ENCODE data around the gene PAGE2.
"Not testable (repeated sequence)": the region's sequence is repeated elsewhere in the genome, so short reads cannot be mapped to it uniquely, and the experiment has no call there.

The PAGE2 gene, protein sequence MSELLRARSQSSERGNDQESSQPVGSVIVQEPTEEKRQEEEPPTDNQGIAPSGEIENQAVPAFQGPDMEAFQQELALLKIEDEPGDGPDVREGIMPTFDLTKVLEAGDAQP
- total RNA-seq = 0 reads per million in 3 donors

DNA sequence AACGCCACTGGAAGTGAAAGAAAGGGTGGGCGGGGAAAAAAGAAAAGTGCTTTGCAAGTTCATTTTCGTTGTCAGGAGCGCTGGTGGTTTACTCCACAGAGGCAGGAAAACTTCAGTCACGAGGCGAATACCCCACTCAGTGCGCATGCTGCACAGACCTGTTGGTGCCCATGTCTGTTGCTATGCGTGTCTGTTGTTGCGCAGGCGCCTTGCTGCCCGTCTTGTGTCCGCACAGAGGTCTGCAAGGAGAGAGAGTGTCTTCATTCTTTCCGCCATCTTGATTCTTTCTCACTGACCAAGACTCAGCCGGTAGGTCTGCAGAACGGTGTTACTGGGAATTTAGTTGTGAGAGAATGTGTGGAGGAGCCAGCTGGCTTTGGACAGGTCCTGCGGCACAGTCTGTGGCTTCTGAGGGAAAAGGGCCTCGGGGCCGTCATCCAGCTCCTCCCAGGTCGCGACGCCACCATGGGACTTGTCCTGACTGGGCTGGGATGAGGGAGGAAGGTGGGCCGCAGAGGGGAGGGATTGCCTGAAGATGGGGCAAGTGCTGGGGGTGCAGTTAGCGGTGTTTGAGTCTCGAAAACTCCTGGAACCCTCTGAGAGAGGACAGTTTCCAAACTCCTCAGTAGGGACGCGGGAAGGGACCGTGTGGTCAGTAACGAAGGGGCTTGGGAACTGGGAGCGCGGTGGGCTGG, at the start of gene PAGE2:
PAGE2 (plus strand) TSS at position 224 of the 695 bp plus-strand sequence. CDS start 1,003 bp downstream, outside the sequence.
- Histone ChIP-seq H3K4me3 (ENCODE audit: insufficient read depth, low read depth, low read length, poor library complexity, severe bottlenecking) (no peak within 1 kb of the TSS), H3K27me3 (replicated peaks; ENCODE audit: control insufficient read depth, insufficient read depth, low read length, poor library complexity, severe bottlenecking) (no peaks in the 10 kb centered on the region), H3K4me1 (ENCODE audit: control insufficient read depth, insufficient read depth, low read length, poor library complexity, severe bottlenecking) (no peaks in the 10 kb centered on the region), H3K36me3 (ENCODE audit: control insufficient read depth, insufficient read depth, low read length) (no peaks in the 10 kb centered on the region), H3K27ac (ENCODE audit: insufficient read depth, low read length, poor library complexity, severe bottlenecking) (no peak within 1 kb of the TSS), H3K9me3 (ENCODE audit: control insufficient read depth, low read length) (no peaks in the 10 kb centered on the region)
- DNase-seq = no peak

DNA sequence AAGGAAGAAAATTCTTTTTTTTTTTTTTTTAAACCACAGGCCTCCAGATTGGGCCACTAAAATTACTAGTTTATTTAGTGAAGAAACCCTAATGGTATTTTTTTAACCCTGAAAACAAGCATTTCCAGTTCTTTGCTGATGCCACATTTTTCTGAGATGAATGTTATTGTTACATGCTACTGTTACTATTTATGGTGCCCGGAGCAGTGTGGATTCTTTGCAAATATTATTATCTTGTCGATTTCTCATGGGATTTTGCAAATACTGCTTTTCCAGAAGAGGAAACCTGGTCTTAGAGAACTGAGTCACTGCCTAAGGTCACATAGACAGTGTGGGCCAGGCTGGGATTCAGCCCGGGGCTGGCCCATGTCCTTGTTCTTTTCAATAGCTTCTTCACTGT, 49.3 kb upstream of the PAGE2 start:
- Histone ChIP-seq H3K36me3 (ENCODE audit: control insufficient read depth, insufficient read depth, low read length) (no peaks in the 10 kb centered on the region), H3K4me1 (ENCODE audit: control insufficient read depth, insufficient read depth, low read length, poor library complexity, severe bottlenecking) (no peaks in the 10 kb centered on the region), H3K4me3 (ENCODE audit: insufficient read depth, low read depth, low read length, poor library complexity, severe bottlenecking) (no peak overlapping the region), H3K27ac (ENCODE audit: insufficient read depth, low read length, poor library complexity, severe bottlenecking) (no peak overlapping the region), H3K9me3 (ENCODE audit: control insufficient read depth, low read length) (no peaks in the 10 kb centered on the region), H3K27me3 (replicated peaks; ENCODE audit: control insufficient read depth, insufficient read depth, low read length, poor library complexity, severe bottlenecking) (no peaks in the 10 kb centered on the region)
- DNase-seq = no peak

DNA sequence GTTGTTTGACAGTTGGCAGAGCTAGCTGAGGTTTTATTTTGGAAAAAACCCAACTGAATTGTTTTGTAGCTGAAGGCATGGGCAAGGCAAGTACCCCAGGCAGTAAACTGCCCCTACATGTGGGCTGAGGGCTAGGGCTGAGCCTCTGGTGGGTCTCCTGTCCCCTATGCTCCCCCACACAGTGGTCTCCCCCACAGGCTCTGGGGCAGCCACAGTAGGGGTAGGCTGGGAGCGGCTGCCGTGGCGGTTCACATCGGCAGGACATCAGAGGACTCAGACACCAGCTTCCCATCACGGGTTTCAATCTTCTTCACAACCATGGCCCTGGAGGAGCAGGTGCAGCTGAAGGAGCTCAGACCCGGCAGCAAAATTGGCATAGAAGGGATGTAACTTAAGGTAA, 47.3 kb upstream of the PAGE2 start:
- no peak for DNase-seq
- no peaks in the 10 kb centered on the region for H3K4me1 ChIP-seq (ENCODE audit: control insufficient read depth, insufficient read depth, low read length, poor library complexity, severe bottlenecking)
- no peak overlapping the region for H3K27ac ChIP-seq (ENCODE audit: insufficient read depth, low read length, poor library complexity, severe bottlenecking)

DNA sequence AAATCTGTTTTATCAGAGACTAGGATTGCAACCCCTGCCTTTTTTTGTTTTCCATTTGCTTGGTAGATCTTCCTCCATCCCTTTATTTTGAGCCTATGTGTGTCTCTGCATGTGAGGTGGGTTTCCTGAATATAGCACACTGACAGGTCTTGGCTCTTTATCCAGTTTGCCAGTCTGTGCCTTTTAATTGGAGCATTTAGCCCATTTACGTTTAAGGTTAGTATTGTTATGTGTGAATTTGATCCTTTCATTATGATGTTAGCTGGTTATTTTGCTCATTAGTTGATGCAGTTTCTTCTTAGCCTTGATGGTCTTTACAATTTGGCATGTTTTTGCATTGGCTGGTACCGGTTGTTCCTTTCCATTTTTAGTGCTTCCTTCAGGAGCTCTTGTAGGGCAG, 38.2 kb upstream of the PAGE2 start:
- not testable (repeated sequence) for H3K36me3 ChIP-seq (ENCODE audit: control insufficient read depth, insufficient read depth, low read length); DNase-seq; H3K27me3 ChIP-seq (replicated peaks; ENCODE audit: control insufficient read depth, insufficient read depth, low read length, poor library complexity, severe bottlenecking); H3K9me3 ChIP-seq (ENCODE audit: control insufficient read depth, low read length); H3K4me1 ChIP-seq (ENCODE audit: control insufficient read depth, insufficient read depth, low read length, poor library complexity, severe bottlenecking); H3K27ac ChIP-seq (ENCODE audit: insufficient read depth, low read length, poor library complexity, severe bottlenecking); H3K4me3 ChIP-seq (ENCODE audit: insufficient read depth, low read depth, low read length, poor library complexity, severe bottlenecking)

More for the DNA sequence above, 47.3 kb upstream of the PAGE2 start:
- no peak overlapping the region for H3K4me3 ChIP-seq (ENCODE audit: insufficient read depth, low read depth, low read length, poor library complexity, severe bottlenecking)
- H3K9me3 ChIP-seq (ENCODE audit: control insufficient read depth, low read length) = no peaks in the 10 kb centered on the region
- H3K36me3 ChIP-seq (ENCODE audit: control insufficient read depth, insufficient read depth, low read length) = no peaks in the 10 kb centered on the region
- no peaks in the 10 kb centered on the region for H3K27me3 ChIP-seq (replicated peaks; ENCODE audit: control insufficient read depth, insufficient read depth, low read length, poor library complexity, severe bottlenecking)

DNA sequence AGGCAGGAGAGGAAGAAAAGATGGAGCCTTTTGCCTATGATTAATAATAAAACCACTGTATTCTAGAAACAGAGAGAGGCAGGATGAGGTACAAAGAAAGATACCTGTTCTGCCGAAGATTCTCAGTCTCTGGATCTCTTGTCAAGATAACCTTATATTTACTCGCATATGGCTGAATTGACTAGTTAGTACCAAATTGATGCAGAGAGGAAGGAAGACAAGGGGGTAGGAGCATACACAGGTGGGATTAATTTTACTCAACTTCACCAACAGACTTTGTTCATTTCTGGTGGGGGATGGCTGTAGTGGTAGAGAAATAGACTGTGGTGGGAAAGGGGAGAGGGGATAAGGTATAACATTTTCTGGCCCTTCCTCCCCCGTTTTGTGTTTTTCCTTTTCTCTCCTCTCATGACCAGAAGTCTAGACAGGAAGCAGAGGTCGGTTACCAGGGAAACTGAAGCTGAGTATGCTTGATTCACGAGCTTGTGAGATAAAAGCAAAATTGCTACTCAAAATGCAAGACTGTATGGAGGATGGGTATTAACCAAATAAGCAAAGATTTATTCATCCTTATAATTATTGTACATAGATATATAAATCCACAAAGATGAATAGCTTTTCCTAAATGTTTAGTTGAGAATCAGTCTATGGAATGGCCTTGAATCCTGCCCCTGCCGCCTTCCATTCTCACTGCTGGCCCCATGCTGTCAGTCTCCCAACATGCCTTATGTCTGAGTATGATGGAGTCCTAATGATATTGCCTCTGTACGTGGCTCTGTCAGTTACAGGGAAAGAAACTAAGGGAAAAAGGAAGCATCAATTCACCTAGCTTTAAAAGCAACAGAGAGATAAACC, 31.8 kb upstream of the PAGE2 start:
- no peaks in the 10 kb centered on the region for H3K36me3 ChIP-seq (ENCODE audit: control insufficient read depth, insufficient read depth, low read length)
- no peaks in the 10 kb centered on the region for H3K9me3 ChIP-seq (ENCODE audit: control insufficient read depth, low read length)
- no peaks in the 10 kb centered on the region for H3K27me3 ChIP-seq (replicated peaks; ENCODE audit: control insufficient read depth, insufficient read depth, low read length, poor library complexity, severe bottlenecking)
- H3K4me3 ChIP-seq (ENCODE audit: insufficient read depth, low read depth, low read length, poor library complexity, severe bottlenecking) = peak overlapping the region; percentile 28
- DNase-seq = peak; percentile 8 to 18 (median 17)
- peak overlapping the region; percentile 21 for H3K27ac ChIP-seq (ENCODE audit: insufficient read depth, low read length, poor library complexity, severe bottlenecking)
- peaks cover 5% of the 10 kb centered on the region for H3K4me1 ChIP-seq (ENCODE audit: control insufficient read depth, insufficient read depth, low read length, poor library complexity, severe bottlenecking)

DNA sequence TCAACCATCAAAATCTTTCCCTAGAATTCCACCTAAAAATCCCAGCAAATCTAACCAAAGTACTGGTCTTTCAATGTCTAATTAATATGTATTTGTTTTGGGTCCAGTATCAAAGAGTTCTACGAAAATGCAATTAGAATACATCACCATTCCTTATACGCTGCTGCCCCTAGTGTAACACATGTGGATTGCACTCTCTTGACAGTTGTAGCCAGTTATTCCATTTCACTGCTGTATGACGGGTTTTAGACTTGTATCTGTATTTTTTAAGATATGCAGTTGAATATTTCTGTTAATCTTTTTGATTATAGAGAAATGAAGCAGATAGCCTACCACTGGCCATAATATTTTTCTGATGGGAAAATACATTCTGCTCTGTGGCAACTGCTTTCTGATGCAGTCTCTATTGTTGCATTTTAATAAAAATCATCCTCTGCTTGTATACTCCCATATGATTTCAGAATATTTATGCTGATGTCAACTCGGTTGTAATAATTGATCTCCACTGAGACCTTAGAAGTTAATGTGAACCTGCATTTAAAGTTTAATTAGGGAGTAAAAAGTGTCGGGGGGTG, 31.1 kb upstream of the PAGE2 start:
- no peaks in the 10 kb centered on the region for H3K36me3 ChIP-seq (ENCODE audit: control insufficient read depth, insufficient read depth, low read length)
- no peaks in the 10 kb centered on the region for H3K9me3 ChIP-seq (ENCODE audit: control insufficient read depth, low read length)
- DNase-seq = peak in 2 of 3 donors; percentile 1 to 12
- no peaks in the 10 kb centered on the region for H3K27me3 ChIP-seq (replicated peaks; ENCODE audit: control insufficient read depth, insufficient read depth, low read length, poor library complexity, severe bottlenecking)
- H3K27ac ChIP-seq (ENCODE audit: insufficient read depth, low read length, poor library complexity, severe bottlenecking) = peak overlapping the region; percentile 21
- H3K4me1 ChIP-seq (ENCODE audit: control insufficient read depth, insufficient read depth, low read length, poor library complexity, severe bottlenecking) = peaks cover 5% of the 10 kb centered on the region
- H3K4me3 ChIP-seq (ENCODE audit: insufficient read depth, low read depth, low read length, poor library complexity, severe bottlenecking) = peak overlapping the region; percentile 28

DNA sequence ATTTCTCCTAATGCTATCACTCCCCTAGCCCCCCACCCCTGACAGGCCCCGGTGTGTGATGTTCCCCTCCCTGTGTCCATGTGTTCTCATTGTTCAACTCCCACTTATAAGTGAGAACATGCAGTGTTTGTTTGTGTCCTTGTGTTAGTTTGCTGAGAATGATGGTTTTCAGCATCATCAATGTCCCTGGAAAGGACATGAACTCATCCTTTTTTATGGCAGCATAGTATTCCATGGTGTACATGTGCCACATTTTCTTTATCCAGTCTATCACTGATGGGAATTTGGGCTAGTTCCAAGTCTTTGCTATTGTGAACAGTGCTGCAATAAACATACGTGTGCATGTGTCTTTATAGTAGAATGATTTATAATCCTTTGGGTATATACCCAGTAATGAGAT, 21.6 kb upstream of the PAGE2 start:
- H3K9me3 ChIP-seq (ENCODE audit: control insufficient read depth, low read length); H3K36me3 ChIP-seq (ENCODE audit: control insufficient read depth, insufficient read depth, low read length); H3K27me3 ChIP-seq (replicated peaks; ENCODE audit: control insufficient read depth, insufficient read depth, low read length, poor library complexity, severe bottlenecking); H3K4me3 ChIP-seq (ENCODE audit: insufficient read depth, low read depth, low read length, poor library complexity, severe bottlenecking); DNase-seq; H3K27ac ChIP-seq (ENCODE audit: insufficient read depth, low read length, poor library complexity, severe bottlenecking); H3K4me1 ChIP-seq (ENCODE audit: control insufficient read depth, insufficient read depth, low read length, poor library complexity, severe bottlenecking): not testable (repeated sequence)

DNA sequence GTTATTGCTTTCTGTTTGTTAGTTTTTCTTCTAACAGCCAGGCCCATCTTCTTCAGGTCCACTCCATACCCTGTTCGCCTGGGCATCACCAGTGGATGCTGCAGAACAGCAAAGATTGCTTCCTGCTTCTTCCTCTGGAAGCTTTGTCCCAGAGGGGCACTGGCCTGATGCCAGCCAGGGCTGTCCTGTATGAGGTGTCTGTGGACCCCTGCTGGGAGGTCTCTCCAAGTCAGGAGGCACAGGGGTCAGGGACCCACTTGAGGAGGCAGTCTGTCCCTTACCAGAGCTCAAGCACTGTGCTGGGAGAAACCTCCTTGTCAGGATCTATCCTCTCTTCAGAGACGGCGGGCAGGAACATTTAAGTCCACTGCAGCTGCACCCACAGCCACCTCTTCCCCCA, 16.5 kb upstream of the PAGE2 start:
- Histone ChIP-seq H3K27me3 (replicated peaks; ENCODE audit: control insufficient read depth, insufficient read depth, low read length, poor library complexity, severe bottlenecking) (no peaks in the 10 kb centered on the region), H3K27ac (ENCODE audit: insufficient read depth, low read length, poor library complexity, severe bottlenecking) (no peak overlapping the region), H3K4me3 (ENCODE audit: insufficient read depth, low read depth, low read length, poor library complexity, severe bottlenecking) (no peak overlapping the region), H3K4me1 (ENCODE audit: control insufficient read depth, insufficient read depth, low read length, poor library complexity, severe bottlenecking) (no peaks in the 10 kb centered on the region), H3K9me3 (ENCODE audit: control insufficient read depth, low read length) (no peaks in the 10 kb centered on the region), H3K36me3 (ENCODE audit: control insufficient read depth, insufficient read depth, low read length) (no peaks in the 10 kb centered on the region)
- DNase-seq = no peak

DNA sequence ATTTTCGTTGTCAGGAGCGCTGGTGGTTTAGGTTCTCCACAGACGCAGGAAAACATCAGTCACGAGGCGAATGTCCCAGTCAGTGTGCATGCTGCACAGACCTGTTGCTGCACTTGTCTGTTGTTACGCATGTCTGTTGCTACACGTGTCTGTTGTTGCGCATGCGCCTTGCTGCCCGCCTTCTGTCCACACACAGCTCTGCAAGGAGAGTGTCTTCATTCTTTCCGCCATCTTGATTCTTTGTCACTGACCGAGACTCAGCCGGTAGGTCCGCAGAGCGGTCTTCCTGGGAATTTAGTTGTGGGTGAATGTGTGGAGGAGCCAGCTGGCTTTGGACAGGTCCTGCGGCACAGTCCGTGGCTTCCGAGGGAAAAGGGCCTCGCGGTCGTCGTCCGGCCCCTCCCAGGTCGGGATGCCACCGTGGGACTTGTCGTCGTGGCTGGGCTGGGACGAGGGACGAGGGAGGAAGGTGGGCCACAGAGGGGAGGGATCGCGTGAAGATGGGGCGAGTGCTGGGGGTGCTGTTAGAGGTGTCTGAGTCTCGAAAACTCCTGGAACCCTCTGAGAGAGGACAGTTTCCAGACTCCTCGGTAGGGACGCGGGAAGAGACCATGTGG, 13.9 kb upstream of the PAGE2 start, which contains the start of gene PAGE2B:
PAGE2B (plus strand) TSS at position 180 of the 617 bp plus-strand sequence. CDS start 1,012 bp downstream, outside the sequence.
- H3K4me1 ChIP-seq (ENCODE audit: control insufficient read depth, insufficient read depth, low read length, poor library complexity, severe bottlenecking) = no peaks in the 10 kb centered on the region
- H3K27me3 ChIP-seq (replicated peaks; ENCODE audit: control insufficient read depth, insufficient read depth, low read length, poor library complexity, severe bottlenecking) = no peaks in the 10 kb centered on the region
- no peaks in the 10 kb centered on the region for H3K9me3 ChIP-seq (ENCODE audit: control insufficient read depth, low read length)
- H3K36me3 ChIP-seq (ENCODE audit: control insufficient read depth, insufficient read depth, low read length) = no peaks in the 10 kb centered on the region
- no peak for DNase-seq
- no peak within 1 kb of the TSS for H3K27ac ChIP-seq (ENCODE audit: insufficient read depth, low read length, poor library complexity, severe bottlenecking)
- no peak within 1 kb of the TSS for H3K4me3 ChIP-seq (ENCODE audit: insufficient read depth, low read depth, low read length, poor library complexity, severe bottlenecking)
